Stimulated activated CD4-positive, alpha-beta T cell treated with anti-CD3 and anti-CD28 coated beads, Interleukin-2, amount 100 ng/mL, for 48 hours (primary cell): ENCODE results near the gene TRIP6.
A peak's percentile ranks its signal among the peaks of the same experiment; 100 is the strongest.

Experiments
- DNase-seq, 2 donors: peaks; one replicate each; pipeline ENCODE4 v3.0.0-alpha.2; 2020

Gene TRIP6

GRCh38 chr7:100867040-100867775 lies at the start of gene TRIP6:
TRIP6 (plus strand) TSS chr7:100867387; CDS start chr7:100867498, 111 bp downstream.
- peak; percentile 58 to 64 for DNase-seq

DNA sequence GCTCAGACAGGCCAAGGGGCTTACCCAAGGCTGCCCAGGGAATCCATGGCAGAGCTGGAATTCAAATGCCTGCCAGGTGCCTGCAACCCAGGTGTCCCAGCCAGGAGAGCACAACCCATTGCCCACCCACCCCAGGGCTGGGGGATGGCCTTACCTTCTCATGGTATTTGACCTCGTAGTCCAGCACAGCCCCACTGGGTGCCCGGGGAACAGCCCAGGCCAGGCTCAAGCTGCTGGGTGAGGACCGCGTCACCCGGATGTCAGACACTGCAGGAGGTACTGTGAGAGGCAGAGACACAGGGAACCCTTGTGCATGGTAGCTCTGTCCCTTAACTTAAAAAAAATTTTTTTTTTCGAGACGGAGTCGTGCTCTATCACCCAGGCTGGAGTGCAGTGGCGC lies 48.8 kb upstream of the TRIP6 start:
- no peak for DNase-seq

GRCh38 chr7:100818825-100819224 lies 48.4 kb upstream of the TRIP6 start:
- DNase-seq = no peak

DNA sequence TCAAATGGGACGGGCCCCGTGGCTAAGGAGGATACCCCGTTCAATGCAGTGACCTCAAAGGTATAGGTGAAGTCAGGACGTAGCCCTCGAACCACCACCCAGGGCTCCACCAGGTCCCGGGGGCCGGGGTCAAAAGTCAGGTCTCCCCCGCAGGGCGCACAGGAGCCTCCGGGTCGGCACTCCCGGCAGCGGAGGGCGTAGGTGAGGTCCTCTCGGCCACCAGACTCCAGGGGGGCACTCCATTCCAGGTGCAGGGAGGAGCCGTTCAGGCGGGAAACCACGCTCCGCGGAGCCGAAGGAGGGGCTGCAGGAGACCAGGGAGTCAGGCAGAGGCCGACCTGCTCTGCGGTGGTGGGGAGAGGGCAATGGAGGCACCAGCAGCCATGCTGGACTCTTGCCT lies 47.6 kb upstream of the TRIP6 start:
- no peak for DNase-seq

GRCh38 chr7:100822236-100823139 lies 44.7 kb upstream of the TRIP6 start:
- no peak for DNase-seq

GRCh38 chr7:100823140-100823525 lies 44.1 kb upstream of the TRIP6 start:
- DNase-seq = no peak

DNA sequence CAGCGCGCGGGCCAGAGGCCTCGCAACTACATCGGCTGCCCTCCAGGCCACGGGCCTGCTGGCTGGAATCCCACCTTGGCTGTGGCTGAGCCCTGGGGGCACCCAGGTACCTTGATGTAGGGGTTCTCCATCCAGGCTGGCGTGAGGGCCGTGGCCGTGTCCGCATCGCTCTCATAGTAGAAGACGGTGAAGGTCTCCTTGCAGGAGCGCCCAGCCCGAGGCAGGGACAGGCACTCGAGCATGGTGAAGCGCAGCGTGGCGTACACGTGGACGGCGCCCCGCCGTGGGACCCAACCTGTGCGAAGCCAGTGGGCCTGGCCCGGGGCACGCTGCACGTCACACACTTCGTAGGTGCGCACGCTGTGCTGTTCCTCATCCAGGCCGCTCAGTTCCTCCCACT lies 43.7 kb upstream of the TRIP6 start:
- no peak for DNase-seq

- no peak for DNase-seq
Measured at GRCh38 chr7:100824499-100825214, 42.5 kb upstream of the TRIP6 start.

DNA sequence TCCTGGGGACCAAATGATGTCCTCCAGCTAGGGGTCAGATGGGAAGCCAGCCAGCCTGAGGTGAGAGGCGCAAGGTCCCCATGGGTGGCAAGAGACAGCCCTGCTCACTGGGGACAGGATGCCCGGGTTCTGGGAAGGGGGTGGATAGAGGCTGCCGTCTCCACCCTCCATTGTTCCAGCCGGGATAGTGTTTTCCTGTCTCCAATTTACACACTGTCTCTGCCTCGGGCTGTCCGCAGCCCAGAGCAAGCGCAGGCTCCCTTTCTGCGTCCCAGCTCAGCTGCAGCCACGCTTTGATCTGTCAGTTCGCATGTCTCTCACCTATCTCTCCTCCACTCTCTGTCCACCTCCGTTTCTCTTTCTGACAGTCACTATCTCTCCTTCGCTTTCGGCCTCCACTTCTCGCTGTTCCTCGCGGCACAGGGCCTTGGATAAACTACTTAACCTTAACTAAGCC lies 41.9 kb upstream of the TRIP6 start:
- DNase-seq = no peak

GRCh38 chr7:100825751-100826513 lies 41.3 kb upstream of the TRIP6 start:
- DNase-seq = no peak

DNA sequence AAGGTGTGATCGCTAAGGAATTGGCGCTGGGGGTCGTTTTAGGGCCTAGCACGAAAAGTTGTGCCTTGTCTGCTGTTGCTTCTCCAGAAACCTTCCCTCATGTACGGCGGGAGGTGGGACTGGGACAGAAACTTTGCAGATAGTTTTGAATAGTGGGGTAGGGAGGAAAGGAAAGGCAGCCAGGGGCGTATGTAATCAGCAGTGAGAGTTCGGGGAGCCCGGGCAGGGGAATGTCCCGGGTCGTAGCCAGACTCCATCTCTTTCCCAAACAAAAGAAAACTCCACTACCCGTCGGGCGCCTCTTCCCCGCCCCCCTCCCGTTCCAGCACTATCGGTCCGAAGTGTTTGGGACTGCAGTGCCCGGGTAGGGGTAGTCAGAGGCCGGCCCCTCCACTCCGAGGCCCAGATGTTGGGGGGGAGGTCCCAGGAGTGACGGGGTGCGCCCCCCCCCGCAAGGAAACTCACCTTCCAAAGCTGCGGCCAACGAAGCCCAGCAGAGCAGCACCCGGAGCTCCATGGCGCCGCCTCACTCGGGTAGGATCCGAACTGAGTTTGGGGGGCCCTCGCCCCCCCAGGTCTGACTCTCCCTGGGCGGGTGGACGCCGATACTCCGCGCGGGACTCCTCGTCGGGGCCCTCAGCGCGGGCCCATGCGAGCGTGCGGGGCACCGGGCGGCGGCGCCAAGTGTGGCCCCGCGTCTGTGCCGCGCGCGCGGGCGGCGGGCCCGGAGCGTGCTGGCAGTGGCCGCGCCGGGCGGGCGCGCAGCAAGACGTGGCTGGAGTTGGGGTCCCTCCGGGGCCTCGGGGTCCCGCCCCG lies 40.5 kb upstream of the TRIP6 start:
- DNase-seq = no peak

GRCh38 chr7:100827330-100828226 lies 39.6 kb upstream of the TRIP6 start, which contains the start of gene EPHB4:
EPHB4 (minus strand) TSS chr7:100827523; CDS start chr7:100827030, 493 bp downstream.
- DNase-seq = no peak

DNA sequence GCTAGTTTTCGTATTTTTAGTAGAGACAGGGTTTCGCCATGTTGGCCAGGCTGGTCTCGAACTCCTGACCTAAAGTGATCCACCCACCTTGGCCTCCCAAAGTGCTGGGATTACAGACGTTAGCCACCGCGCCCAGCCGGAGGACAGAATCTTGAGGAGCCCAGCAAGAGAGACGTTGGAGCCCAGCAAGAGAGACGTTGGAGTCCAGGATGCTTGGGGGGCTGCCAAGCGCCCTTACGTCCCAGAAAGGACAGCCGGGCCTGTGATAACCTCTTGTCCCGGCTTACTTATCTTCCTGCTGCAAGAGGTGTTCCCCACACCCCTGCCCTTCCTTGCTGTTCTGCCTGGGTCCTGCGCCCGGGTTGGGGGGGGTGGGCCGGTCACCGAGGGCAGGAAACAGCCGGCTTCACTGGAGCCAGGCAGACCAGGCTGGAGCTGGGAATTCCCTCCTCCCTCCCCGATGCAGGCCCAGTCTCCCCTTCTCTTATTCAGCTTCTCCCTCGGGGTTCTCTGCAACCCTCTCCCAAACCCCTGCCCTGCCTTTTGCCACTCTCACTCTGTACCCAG lies 38.0 kb upstream of the TRIP6 start:
- DNase-seq = no peak

DNA sequence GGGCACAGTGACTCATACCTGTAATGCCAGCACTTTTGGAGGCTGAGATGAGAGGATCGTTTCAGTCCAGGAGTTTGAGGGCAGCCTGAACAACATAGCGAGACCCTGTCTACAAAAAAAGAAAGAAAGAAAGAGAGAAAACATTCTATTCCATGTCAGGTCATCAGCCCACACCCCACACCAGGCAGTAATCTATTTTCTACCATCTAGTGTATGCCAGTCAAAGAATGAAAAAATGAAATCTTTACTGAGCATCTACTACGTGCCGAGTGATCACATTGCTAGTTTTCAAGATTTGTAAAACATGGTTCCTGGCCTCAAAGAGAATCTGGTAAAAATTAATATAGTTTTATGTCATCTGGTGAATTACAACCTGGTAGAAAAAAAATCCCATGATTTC lies 36.8 kb upstream of the TRIP6 start:
- DNase-seq = no peak

DNA sequence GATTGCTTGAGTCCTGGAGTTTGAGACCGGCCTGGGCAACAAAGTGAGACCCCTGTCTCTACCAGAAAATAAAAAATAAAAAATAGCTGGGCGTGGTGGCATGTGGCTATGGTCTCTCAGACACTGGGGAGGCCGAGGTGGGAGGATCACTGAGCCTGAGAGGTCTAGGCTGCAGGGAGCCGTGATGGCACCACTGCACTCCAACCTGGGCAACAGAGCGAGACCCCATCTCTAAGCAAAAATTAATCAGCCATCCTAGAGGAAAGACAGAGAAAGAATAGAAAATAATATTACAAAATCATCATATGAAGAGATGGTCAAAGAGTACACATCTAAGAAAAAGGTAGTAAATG lies 34.9 kb upstream of the TRIP6 start:
- no peak for DNase-seq

DNA sequence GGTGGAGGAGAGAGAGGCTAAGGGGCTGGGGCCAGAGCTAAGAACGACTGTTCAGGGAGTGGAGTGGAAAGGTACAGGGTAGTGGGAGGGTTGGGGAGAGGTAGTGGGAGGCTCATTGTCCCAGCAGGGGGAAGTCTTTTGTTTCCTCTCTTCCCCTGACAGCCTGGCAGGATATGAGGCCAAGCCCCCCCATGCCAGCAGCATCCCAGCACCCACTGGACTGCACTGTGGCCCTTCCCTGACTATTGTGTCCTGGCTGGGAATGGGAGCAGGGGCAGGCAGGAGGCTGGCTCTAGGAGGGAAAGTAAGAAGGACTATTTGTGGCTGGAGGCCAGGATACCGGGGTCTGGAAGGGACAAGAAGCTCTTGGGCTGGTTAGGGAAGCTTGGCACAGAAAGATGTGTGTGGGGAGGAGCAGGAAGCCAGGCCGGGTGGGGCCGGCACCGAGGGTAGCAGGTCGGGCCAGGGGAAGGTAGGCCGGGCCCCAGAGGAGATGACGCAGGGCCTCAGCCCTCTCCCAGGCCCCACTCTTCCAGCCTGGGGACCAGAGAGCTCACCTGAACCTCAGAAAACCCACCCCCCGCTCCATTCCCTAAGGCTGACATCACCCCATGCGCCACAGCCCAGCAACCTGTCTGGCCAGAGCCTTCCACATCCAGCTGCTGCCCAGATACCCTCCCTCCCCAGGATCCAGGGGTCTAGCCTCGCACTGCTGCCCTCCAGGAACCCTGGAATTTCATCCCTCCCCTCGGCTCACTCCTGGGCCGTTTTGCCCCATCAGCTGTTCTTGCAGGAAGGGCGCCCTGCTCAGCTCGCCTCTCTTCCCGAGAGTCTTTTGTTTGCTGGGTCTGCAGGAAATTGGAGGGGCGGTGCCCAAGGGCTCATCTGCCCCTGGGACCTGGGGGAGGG lies 31.0 kb upstream of the TRIP6 start:
- no peak for DNase-seq

DNA sequence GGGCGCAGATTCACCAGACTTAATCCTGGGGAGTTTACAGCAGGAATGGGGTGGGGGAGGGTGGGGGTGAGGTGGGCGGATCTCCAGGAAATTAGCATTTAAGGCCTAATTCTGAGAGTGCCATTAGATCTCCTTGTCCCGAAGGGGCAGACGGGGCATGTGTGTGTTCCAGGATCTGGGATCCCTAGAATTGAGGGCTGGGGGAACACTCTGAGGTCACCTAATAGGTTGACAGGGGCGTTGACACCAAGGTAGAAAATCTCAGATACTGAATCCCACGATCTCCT lies 30.4 kb upstream of the TRIP6 start:
- no peak for DNase-seq

DNA sequence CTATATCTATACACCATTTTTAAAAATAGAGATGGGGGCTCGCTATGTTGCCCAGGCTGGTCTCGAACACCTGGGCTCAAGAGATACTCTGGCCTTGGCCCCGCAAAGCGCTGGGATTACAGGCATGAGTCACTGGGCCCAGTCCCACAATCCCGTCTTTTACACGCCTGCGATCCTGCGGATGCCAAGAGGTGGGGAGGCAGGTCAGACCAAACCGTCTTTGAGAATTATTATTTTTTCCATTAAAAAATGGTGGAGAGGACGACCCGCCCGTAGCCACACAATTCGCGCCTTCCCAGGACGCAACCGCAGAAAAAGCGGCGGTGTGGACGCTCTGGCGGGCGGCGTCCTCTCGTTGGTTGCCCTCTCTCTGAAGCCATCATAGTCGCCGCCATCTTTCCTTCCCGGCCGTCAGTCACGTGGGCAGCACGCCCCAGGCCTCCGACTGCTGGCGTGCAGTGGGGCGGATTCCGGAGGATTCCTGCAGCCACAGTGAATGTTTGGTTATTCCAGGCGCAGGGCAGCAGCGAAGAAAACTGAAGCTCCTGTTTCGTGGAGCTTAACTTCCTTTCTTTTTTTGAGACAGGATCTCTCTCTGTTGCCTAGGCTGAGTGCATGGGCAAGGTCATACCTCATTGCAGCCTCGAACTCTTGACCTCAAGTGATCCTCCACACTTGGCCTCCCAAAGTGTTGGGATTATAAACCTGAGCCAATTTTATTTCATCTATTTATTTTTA lies 29.9 kb upstream of the TRIP6 start:
- DNase-seq = peak; percentile 70 to 71

- DNase-seq = no peak
Measured at GRCh38 chr7:100839361-100839760, 27.8 kb upstream of the TRIP6 start.
